Measurements from ENCODE around the gene ZFP82.

- TF ChIP-seq CTCF (conservative IDR thresholded peaks at IDR 0.05; ENCODE audit: low read length) (no peak), EZH2phosphoT487 (IDR thresholded peaks at IDR 0.05; ENCODE audit: borderline replicate concordance, low read depth, low read length) (no peak)
These were observed 8.6 kb downstream of the ZFP82 start for GRCh38 chr19:36409841-36410240.
